Right forelimb (tissue), 1 donor: ENCODE results near the gene MRPL20.
A peak's percentile ranks its signal among the peaks of the same experiment; 100 is the strongest.
"Not testable (repeated sequence)": the region's sequence is repeated elsewhere in the genome, so short reads cannot be mapped to it uniquely, and the experiment has no call there.

Experiments used
- DNase-seq: peaks from one replicate; pipeline ENCODE4 v3.0.0-alpha.2; 2018

Gene MRPL20

GRCh38 chr1:1406821-1407635 lies at the start of gene MRPL20:
Gene MRPL20 (minus strand): TSS chr1:1407293. CDS start chr1:1407217, 76 bp downstream.
- peak; percentile 96 for DNase-seq

- not testable (repeated sequence) for DNase-seq
These were observed 49.7 kb upstream of the MRPL20 start for GRCh38 chr1:1456683-1457255.

DNA sequence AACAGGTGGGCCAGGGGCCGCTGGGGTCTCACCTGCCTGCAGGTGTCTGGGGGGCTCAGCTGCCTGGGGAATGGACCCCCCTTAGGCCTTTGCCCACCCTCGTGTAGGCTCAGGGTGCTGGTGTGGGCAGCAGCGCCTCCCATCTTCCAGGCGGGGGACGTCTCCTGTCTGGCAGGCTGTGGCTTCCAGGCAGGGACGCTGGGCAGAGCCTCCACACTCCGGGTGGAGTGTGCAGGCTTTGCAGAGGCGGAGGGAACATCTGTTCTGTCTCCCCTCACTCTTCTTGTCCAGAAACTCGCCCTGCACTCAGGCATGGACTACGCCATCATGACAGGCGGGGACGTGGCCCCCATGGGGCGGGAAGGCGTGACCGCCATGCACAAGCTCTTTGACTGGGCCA lies 48.8 kb upstream of the MRPL20 start:
- not testable (repeated sequence) for DNase-seq

DNA sequence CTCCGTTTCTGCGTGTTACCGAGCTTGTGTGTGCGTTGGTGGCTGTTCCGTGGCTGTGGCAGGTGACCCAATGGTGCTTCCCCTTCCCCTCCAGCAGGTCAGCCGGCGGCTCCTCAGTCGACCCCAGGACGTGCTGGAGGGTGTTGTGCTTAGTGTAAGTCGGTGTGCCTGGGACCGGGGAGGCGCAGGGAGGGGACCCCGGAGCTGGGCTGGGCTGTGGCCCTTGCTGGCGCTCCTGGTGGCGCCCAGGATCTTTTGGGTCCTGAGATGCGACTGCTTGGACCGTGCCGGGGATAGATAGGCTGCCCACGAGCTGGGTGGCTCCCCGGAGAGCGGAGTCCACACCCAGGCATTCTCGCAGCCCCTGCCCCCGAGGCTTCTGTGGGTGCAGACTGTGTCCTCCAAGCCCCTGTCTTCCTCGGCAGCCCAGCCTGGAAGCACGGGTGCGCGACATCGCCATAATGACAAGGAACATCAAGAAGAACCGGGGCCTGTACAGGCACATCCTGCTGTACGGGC lies 48.3 kb upstream of the MRPL20 start:
- no peak for DNase-seq

GRCh38 chr1:1454286-1455056 lies 47.4 kb upstream of the MRPL20 start:
- DNase-seq = not testable (repeated sequence)

DNA sequence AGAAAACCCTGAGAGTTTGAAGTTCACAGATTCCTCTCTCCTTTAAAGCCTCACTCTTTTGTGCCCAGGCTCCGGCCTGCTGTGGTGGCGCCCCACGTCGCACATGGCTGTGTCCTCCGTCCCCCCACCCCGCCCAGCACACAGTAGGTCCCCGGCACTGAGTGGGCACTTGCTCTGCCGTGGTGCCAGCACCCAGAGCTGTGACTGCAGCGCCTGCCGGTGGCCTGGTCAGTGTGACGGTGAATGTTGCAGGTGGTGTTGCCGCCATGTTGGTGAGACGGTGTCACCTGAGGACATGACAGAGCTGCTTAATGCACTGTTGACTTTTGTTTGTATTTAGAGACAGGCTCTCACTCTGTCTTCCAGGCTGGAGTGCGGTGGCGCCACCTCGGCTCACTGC lies 45.8 kb upstream of the MRPL20 start:
- DNase-seq = no peak

- not testable (repeated sequence) for DNase-seq
These were observed 45.3 kb upstream of the MRPL20 start for GRCh38 chr1:1452365-1452739.

DNA sequence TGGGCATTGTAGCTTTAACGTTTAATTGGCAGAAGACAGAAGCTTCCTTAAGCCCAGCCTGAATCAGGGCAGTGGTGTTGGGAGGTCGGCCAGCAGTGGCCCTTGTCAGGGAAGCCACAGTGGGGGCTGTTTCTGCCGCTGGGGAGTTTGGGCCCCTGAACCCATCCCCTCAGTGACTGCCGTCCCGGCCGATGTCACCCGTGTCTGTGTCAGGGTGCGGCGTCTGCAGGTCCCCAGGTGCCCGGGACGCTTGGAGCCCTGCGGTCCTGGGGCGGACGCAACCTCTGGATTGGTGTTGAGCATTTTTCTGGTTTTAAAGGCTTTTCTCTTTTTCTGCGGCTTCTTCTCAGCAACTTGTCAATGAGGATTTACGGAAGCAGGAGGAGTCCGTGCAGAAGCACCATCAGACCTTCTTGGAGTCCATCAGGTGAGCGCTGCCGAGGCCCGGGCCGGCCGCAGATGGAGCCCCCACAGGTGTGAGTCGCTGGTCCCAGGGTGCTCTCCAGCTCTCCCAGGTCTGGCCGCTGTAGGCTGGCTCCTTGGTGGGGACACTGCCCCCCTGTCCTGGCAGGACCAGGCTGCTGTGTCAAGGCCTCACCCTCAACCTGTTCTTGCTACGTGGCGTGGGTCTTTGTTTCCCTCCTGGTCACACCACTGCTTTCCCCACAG lies 44.7 kb upstream of the MRPL20 start:
- DNase-seq = no peak

DNA sequence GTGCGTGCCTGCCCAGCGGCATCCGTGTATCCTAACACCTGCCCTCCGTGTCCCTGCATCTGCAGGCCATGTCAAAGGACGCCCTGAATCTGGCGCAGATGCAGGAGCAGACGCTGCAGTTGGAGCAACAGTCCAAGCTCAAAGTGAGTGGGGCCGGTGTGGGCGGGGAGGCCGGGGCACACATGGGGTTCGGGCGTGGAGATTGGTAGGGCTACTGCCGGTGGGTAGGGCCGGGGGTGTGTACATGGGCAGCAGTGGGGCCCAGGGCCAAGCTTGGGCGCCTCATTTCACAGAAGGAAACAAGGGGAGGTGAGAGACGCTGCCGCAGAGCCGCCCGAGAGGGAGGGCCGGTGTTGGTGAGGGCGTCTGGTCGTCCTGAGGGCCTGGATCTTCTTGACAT lies 43.5 kb upstream of the MRPL20 start:
- DNase-seq = not testable (repeated sequence)

DNA sequence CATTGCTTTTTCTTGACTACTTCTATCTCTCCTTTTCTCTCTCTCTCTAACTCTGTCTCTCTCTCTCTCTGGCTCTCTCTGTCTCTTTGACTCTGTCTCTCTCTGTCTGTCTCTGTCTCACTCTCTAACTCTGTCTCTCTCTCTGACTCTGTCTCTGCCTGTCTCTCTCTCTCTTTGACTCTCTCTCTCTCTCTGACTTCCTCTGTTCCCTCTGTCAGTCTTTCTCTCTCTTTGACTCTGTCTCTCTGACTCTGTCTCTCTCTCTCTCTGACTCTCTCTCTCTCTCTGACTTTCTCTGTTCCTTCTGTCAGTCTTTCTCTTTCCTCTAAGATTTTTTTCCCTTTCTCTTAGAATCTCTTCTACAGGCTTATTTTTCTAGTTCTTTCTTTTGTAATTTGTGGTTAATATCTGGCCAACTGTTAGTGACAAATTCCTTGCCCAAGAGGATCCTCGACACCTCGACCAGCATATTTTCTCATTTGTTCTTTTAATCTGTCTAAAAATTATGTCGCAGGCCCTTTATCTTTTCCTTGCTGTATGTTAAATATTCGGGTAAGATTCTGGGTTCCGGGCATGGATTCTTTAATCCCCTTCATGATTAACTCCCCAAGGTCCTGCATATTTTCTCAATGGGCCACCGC lies 42.1 kb upstream of the MRPL20 start, which contains the start of gene ATAD3C:
Gene ATAD3C, plus strand, starts transcription at position 591 of the 641 bp plus-strand sequence. CDS start 995 bp downstream, outside the sequence.
- DNase-seq = no peak

- DNase-seq = not testable (repeated sequence)
These were observed 39.5 kb upstream of the MRPL20 start for GRCh38 chr1:1446631-1447030.

GRCh38 chr1:1442069-1442770 lies 35.1 kb upstream of the MRPL20 start:
- no peak for DNase-seq

DNA sequence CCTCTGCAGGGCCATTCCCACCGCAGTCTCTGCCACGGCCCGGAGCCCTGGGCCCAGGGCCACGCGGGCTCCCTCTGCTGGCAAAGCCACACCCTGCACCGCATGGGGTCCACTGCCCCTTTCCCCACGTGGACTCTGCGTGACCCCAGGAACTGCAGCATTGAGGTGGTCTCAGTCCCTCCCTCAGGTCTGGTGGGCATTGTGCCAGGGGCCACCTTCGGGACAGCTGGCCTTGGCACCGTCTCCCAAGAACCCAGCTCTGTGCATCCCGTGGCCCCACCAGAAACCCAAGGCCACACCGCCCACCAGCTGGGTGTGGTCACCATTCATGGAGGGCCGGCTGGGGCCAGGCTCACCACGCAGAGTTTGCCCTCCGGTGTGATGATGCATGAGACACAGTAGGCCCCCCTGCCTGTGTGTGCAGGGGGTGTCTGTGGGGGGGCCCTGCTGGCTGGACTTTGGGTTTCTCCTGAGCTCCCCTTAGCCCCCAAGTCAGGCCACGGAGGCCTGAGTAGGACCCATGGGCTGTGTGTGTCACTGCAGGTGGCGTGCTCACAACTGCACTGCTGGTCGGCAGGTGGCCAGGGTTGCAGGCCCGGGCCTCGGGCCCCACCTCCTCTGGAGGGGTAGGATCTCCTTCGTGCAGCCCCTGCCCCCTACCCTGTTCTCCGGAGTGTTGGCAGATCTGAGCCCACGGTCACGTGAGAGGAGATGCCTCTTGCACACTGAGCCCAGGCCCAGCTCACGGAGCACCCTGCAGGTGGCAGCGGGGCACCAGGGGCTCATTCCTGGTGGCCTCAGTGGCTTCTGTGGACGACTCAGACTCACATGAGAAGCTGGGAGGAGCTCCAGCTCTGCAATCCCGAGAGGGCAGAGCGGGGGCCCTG lies 34.2 kb upstream of the MRPL20 start:
- peak; percentile 73 for DNase-seq

GRCh38 chr1:1440262-1441001 lies 33.3 kb upstream of the MRPL20 start:
- DNase-seq = no peak

DNA sequence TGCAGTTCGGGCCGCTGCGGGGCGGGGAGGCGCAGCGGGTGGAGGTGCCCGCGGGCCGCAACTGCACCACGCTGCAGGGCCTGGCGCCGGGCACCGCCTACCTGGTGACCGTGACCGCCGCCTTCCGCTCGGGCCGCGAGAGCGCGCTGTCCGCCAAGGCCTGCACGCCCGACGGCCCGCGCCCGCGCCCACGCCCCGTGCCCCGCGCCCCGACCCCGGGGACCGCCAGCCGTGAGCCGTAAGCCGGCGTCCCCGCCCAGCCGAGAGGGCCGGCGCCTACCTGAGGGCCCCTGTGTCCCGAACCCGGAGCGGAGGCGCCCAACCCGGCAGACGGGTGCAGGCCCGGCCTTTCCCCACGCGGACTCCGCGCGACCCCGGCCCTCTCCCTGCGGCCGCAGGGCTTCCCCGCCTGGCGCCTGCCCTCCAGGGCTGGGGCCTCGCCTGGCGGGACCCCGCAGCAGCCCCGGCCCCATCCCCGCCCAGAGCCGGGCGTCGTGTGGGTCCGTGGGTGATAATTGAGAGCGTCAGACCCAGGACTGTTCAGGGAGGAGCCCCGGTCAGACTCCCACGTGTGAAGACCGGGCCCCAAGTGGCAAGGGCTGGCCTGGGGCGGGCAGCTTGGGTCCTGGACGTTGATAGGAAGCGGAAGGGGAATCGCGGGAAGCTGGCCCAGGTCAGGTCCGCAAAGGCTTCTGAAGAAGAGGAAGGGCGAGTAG lies 32.6 kb upstream of the MRPL20 start:
- no peak for DNase-seq

DNA sequence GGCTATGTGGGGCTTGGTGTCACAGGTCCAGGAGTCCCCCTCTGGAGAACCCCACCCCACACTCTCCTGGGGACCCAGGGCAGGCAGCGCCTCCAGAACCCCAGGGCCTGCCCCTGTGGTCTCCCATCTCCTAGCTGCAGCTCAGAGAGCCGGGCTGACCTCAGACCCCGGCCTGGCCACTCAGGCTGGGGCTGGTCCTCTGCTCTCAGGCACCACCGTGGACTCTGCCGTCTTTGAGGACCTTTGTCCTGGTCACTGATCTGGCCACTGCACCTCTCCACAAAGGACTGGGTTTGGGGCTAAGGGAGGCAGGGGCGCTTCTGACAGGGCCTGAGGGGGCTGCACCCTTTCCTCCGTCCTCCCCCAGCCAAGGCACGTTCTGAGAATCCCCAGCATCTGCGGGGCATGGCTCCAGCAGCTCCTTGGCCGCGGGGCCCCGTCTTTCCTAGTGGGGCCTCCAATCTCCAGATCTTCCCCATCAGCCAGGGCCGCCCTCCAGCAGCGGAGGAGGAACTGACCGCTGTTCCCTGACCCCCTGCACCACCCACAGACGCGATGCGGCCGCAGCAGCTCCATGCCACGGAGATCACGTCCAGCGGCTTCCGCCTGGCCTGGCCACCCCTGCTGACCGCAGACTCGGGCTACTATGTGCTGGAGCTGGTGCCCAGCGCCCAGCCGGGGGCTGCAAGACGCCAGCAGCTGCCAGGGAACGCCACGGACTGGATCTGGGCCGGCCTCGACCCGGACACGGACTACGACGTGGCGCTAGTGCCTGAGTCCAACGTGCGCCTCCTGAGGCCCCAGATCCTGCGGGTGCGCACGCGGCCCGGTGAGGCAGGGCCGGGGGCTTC lies 31.7 kb upstream of the MRPL20 start:
- no peak for DNase-seq

DNA sequence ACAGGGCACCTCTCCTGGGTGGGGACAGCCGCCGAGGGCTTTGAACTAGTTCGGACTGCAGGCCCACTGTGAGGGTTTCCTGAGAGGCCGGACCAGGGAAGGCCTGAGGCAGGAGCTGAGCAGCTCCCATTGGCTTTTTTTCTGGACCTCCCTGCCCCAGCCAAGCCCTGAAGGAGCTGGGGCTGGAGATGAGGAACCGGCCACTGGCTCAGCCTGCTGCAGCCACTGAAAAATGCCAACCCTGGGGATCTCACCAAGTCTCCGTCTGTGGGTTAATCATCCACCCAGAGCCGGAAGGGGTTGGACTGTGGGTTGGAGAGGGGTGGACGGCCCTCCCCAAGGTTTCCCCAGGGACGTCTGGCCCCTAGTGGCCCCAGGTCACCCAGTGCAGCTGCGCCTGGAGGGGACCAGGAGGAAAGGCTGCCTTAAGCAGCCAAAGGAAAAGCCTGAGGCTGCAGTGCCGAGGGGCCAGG lies 30.8 kb upstream of the MRPL20 start:
- DNase-seq = no peak
